NT2/D1 (cell line): ENCODE measurements around the gene CPD.

Source experiments
- DNase-seq: peaks from one replicate; pipeline ENCODE4 v3.0.0-alpha.2; 2011; ENCODE audit warnings: low read depth, low spot score
- H3K27me3 ChIP-seq: 2 replicates; pipeline ENCODE4 v1.6.0; 2011; ENCODE audit warnings: mild to moderate bottlenecking; ENCODE audit not compliant: insufficient read length, insufficient read depth
- H3K36me3 ChIP-seq: 2 replicates; pipeline ENCODE4 v1.6.1; 2011; ENCODE audit warnings: mild to moderate bottlenecking, low read length, mixed read lengths; ENCODE audit not compliant: insufficient read depth, insufficient read length
- H3K4me1 ChIP-seq: 2 replicates; pipeline ENCODE4 v1.5.1; 2011; ENCODE audit not compliant: insufficient read depth, insufficient read length
- H3K4me3 ChIP-seq: 2 replicates; pipeline ENCODE4 v1.5.1; 2011; ENCODE audit warnings: low read depth; ENCODE audit not compliant: insufficient read length
- H3K9ac ChIP-seq: 2 replicates; pipeline ENCODE4 v1.6.0; 2011; ENCODE audit warnings: low read depth; ENCODE audit not compliant: insufficient read length
- H3K9me3 ChIP-seq: 2 replicates; pipeline ENCODE4 v1.5.1; 2011; ENCODE audit warnings: mild to moderate bottlenecking, low read length; ENCODE audit not compliant: insufficient read depth
- SUZ12 ChIP-seq: IDR thresholded peaks from 2 replicates; pipeline ENCODE4 v1.6.1; 2011; ENCODE audit not compliant: insufficient read length, insufficient read depth; ENCODE audit errors: extremely low read depth
- YY1 ChIP-seq: IDR thresholded peaks from 2 replicates; pipeline ENCODE4 v1.6.1; 2011; ENCODE audit not compliant: insufficient read length, insufficient read depth
- ZNF274 ChIP-seq: IDR thresholded peaks from 2 replicates; pipeline ENCODE4 v1.6.1; 2011; ENCODE audit warnings: mild to moderate bottlenecking, low read depth, low read length

The CPD gene

DNA sequence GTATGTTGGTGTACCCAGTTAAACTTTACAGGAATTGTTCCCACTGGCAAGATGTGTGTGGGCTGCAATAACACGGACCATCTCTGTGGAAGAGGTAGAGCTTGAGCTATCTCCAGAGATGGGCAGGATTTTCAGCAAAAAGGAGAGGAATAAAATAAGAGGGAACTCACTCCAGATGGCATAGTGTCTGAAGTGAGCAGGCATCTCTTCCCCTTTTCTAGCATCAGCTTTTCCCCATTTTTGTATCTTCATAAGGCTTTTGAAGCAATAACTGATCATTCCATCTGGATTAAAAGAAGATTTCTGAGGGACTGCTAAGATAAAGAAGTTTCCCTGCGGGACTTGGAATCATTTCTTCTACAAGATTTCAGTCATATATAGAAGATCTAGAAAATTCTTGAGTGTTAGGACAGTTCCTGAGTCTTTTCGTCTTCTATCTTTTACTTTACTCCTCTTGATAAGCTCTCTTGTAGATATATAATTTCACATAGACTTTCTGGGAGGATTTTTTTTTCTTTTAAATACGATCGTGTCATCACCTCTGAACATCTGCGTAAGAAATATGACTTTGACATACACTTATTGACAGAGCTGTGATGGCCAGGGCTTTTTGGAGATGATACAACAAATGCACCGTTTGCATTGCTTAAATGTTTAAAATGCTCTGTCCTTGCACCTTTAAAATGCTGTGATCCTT is 2.1 kb downstream of the CPD start:
- H3K4me1 ChIP-seq = peaks cover 5% of the 10 kb centered on the region
- no peak overlapping the region for H3K9ac ChIP-seq
- no peaks in the 10 kb centered on the region for H3K9me3 ChIP-seq
- no peak for TF ChIP-seq YY1
- no peak for TF ChIP-seq SUZ12
- TF ChIP-seq ZNF274 = no peak
- DNase-seq = no peak
- H3K36me3 ChIP-seq = peaks cover 6% of the 10 kb centered on the region
- H3K4me3 ChIP-seq = no peak overlapping the region
- peaks cover 44% of the 10 kb centered on the region for H3K27me3 ChIP-seq

DNA sequence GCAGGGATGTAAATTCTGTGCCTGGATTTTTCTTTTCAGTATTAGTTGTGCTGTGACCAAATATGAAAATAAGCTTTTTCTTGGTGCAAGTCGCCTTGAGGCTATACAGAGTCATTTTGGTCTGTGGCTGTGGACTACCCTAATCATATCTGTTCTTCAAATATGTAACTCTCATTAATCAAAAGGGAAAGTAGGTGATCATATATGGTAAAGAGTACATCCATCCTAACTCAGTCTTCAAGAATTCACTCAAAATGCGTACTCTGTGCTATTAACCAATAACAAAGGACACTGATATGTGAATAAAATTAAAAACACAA is 2.6 kb downstream of the CPD start:
- Histone ChIP-seq H3K4me1 (peaks cover 5% of the 10 kb centered on the region), H3K27me3 (peaks cover 44% of the 10 kb centered on the region), H3K4me3 (no peak overlapping the region), H3K9me3 (no peaks in the 10 kb centered on the region), H3K36me3 (peaks cover 9% of the 10 kb centered on the region), H3K9ac (no peak overlapping the region)
- TF ChIP-seq ZNF274 = no peak
- no peak for TF ChIP-seq SUZ12
- TF ChIP-seq YY1 = no peak
- no peak for DNase-seq

DNA sequence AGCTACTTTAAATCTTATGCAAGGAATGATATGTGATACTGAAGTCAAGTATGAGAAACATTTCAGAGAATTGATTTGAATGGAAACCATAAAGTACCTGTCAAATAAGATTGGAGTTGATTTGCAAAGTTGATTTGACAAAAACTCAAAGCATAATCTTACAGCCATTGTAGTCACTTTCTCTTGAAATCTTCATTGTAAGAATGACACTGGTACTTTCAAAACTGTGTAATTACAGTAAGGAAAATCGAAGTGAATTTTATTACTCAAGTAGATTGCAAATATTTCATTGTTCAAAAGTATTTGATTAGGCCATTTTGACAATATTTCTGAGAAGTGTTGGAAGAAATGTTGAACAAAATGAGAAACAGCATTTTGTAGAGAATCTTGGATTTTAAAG is 3.6 kb downstream of the CPD start:
- Histone ChIP-seq H3K27me3 (peaks cover 39% of the 10 kb centered on the region), H3K4me1 (no peaks in the 10 kb centered on the region), H3K4me3 (no peak overlapping the region), H3K9me3 (no peaks in the 10 kb centered on the region), H3K36me3 (peaks cover 9% of the 10 kb centered on the region), H3K9ac (no peak overlapping the region)
- no peak for DNase-seq
- TF ChIP-seq ZNF274 (no peak), SUZ12 (no peak), YY1 (no peak)

DNA sequence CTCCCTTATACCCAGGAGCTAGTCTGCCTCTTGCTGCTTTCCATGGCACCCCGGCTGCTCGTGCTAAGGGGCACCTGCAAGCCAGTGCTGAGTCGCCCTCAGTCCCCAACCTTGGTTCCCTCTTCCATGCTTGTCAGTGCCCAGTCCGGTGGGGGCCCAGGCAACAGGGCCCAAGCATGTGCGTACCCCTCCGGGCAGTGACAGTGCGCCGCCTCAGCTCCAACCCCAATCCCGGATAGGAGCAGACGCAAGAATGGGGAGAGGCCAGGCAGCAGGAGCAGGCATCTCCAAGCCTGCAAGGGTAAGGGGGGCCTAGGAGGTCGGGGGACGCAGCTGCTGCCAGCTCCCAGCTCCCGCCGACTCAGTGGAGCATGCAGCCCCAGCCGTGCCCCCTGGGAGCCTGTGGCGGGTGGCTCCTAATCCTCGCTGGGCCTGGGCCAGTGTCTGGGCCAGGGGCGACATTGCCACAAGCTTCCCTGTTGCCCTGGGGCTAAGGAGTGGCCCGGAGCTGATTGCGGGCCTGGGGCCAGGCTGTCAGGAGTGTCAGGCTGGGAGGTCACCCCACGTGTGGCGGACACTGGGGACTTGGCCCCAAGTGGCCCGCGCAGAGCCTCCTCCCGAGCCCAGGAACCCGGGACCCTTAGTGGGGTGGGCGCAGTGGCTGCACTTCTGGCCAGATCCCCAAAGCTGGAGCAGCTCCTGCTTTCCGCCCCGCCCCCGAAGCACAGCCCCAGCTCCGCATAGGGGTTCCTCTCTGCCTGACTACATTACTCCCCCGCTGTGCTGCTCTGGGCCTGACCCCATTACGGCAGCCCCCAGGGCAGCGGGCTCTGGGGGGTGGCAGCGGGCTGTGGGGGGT is 9.8 kb downstream of the CPD start:
- DNase-seq = no peak
- no peak overlapping the region for H3K9ac ChIP-seq
- peaks cover 28% of the 10 kb centered on the region for H3K36me3 ChIP-seq
- no peak overlapping the region for H3K4me3 ChIP-seq
- no peaks in the 10 kb centered on the region for H3K9me3 ChIP-seq
- H3K27me3 ChIP-seq = no peaks in the 10 kb centered on the region
- H3K4me1 ChIP-seq = peaks cover 6% of the 10 kb centered on the region
- TF ChIP-seq SUZ12 (no peak), YY1 (no peak), ZNF274 (no peak)

DNA sequence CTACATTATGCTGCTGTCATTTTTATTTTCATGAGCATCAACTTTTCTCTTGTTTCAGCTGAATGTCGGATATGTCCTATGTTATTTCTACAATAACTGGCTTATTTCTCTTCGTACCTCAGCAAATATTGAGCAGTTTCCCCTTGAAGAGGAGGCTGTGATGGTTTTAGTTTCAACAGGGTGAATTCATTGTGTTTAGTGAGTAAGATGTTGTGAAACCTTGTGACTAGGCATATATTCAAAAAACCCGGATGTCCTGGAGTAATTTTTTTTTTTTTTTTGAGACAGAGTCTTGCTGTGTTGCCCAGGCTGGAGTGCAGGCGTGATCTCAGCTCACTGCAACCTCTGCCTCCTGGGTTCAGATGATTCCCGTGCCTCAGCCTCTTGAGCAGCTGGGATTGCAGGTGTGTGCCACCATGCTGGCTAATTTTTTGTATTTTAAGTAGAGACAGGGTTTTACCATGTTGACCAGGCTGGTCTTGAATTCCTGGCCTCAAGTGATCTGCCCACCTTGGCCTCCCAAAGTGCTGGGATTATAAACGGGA is 11.1 kb downstream of the CPD start:
- no peak for TF ChIP-seq ZNF274
- Histone ChIP-seq H3K27me3 (no peaks in the 10 kb centered on the region), H3K36me3 (peaks cover 28% of the 10 kb centered on the region), H3K4me3 (no peak overlapping the region), H3K9ac (no peak overlapping the region), H3K4me1 (peaks cover 7% of the 10 kb centered on the region), H3K9me3 (no peaks in the 10 kb centered on the region)
- DNase-seq = no peak

DNA sequence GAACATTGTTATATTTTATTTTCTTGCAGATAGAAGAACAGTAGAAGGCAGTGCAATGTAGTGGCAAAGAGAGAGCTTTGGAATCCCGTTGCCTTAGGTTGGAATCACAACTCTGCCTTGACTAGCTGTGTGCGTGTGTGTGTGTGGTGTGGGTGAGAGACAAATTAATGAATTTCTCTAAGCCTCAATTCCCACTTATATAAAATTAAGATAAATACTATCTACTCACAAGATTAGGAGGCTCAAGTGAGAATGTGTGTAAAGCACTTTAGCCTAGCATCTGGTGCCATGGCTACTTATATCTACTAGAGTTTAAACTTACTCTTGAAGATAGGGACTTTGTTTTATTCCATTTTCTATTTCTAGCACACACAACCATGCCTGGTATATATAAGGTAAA is 12.8 kb downstream of the CPD start:
- H3K4me3 ChIP-seq = no peak overlapping the region
- H3K9me3 ChIP-seq = no peaks in the 10 kb centered on the region
- TF ChIP-seq SUZ12 (no peak), YY1 (no peak), ZNF274 (no peak)
- H3K27me3 ChIP-seq = no peaks in the 10 kb centered on the region
- no peak for DNase-seq
- H3K9ac ChIP-seq = no peak overlapping the region
- peaks cover 20% of the 10 kb centered on the region for H3K36me3 ChIP-seq
- peaks cover 7% of the 10 kb centered on the region for H3K4me1 ChIP-seq

DNA sequence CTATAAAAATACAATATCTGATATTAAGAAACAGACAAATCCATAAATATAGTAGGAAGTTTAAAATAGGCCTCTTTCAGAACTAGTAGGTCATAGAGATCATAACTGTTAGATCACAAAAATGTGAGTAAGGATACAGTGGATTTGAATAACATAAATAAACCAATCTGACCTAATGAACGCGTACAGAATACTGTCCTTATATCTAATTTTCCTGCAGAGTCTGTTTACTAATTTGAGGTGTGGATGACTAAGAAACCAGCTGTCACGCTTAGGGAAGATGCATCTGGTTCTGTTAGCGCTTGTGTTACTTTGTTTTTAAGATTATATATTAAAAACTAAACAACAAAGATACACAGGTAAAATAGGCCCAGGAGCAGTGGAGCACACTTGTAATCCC is 14.8 kb downstream of the CPD start:
- DNase-seq = no peak
- H3K27me3 ChIP-seq = no peaks in the 10 kb centered on the region
- H3K4me3 ChIP-seq = no peak overlapping the region
- TF ChIP-seq SUZ12 (no peak), YY1 (no peak)
- H3K9ac ChIP-seq = no peak overlapping the region
- peaks cover 11% of the 10 kb centered on the region for H3K36me3 ChIP-seq
- H3K4me1 ChIP-seq = peaks cover 5% of the 10 kb centered on the region
- H3K9me3 ChIP-seq = no peaks in the 10 kb centered on the region
